VCaP (cell line): ENCODE data around the gene CLBA1.

Experiments used
- H3K27ac ChIP-seq: fragments of 450-650 bp; 2 replicates; pipeline ENCODE4 v1.5.1; 2017
- CTCF ChIP-seq: fragments of 450-650 bp; conservative IDR thresholded peaks from 2 replicates; pipeline ENCODE4 v1.5.1; 2017; ENCODE audit warnings: mild to moderate bottlenecking, moderate library complexity

Gene CLBA1

GRCh38 chr14:104956290-104956890 lies 29.2 kb upstream of the CLBA1 start:
- no peak overlapping the region for H3K27ac ChIP-seq
- no peak for TF ChIP-seq CTCF

- 0 out of 2 replicates have a peak overlapping the region, but pooled peaks have one; percentile 5 for H3K27ac ChIP-seq
- TF ChIP-seq CTCF, result no peak
Observed at GRCh38 chr14:104957146-104958113, 28.2 kb upstream of the CLBA1 start.

DNA sequence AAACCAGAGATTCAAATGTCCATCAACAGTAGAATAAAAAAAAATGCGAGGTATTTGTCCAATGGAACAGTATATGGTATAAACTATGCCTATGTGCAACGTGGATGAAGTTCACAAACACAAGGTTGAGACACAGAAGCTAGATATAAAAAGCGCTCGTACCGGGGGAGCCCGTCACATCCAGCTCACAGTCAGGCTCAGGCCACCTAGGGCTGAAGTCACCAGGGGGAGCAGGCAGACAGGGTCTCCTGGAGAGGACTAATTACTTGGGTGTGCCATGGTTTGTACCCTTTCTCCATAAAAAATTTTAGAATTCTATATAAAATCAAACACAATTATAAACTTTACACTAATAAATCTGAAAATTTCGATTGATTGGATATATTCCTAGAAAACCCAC lies 21.0 kb upstream of the CLBA1 start:
- TF ChIP-seq CTCF, result no peak

DNA sequence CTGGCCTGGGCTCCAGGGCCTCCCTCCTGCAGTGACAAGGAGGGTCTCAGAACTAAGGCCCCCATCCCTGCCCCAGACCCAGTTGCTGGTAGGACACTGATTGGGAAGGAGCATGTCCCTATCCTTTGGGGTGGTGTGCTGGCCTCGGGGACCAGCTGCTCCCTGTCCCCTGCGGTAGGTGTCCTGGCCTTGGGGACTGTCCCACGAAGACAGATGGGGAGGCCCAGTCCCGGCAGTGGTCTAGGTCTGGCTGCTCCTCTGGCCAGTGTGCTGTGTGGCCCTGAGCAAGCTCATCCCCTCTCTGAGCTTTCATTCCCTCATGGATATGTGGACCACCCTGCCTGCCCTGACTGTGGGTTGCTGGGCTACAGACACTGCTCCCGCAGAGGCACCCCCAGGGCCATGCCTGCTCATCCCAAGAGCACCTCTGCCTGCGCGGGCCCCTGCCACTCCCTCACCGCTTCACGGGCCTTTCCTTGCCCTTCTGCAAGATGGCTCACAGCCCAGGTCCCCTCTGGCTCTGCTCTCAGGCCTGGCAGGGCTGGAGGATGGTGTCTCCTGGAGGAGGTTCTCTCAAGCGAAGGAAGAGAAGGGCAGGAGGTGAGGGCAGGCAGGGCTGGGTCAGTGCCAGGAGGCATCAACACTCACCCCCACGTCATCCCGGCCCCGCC lies 19.9 kb upstream of the CLBA1 start:
- TF ChIP-seq CTCF, result no peak
- H3K27ac ChIP-seq, result no peak overlapping the region

More for the DNA sequence above, 21.0 kb upstream of the CLBA1 start:
- no peak overlapping the region for H3K27ac ChIP-seq

DNA sequence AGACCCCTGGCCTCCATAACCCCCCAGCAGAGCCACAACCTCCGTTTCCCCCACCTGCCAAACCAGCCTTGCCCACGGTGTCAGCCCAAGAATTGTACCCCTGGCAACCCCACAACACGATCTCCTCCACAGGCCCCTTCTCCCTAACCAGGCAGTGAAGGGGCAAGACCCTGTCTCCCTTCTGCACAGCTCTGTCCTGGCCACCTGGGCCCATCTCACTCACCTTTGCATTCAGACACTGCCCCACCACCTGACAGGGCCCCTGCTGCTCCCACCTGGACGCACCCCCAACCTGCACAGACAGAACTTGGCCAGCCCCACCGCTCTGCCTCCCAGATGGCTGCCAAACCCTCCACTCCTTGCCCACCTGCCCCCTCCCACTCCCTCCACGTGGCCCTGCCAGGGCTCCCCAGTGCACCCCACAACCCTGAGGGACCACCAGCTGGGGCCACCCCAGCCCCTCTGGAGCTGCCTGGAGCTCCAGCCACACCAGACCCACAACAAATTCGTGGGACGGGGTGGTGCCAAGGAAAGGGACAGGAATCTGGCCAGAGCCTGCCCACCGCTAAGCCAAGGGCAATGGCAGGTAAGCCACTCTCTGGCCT lies 19.2 kb upstream of the CLBA1 start:
- TF ChIP-seq CTCF, result no peak
- H3K27ac ChIP-seq, result no peak overlapping the region

- H3K27ac ChIP-seq, result no peak overlapping the region
- TF ChIP-seq CTCF, result no peak
Observed at GRCh38 chr14:104966981-104967385, 18.6 kb upstream of the CLBA1 start.
